SIG-M5 (cell line): ENCODE measurements around the gene CTDP1.

Experiments used
- DNase-seq: peaks from one replicate; lab custom pipeline; 2025; lab: John Stamatoyannopoulos, UW

The CTDP1 gene

DNA sequence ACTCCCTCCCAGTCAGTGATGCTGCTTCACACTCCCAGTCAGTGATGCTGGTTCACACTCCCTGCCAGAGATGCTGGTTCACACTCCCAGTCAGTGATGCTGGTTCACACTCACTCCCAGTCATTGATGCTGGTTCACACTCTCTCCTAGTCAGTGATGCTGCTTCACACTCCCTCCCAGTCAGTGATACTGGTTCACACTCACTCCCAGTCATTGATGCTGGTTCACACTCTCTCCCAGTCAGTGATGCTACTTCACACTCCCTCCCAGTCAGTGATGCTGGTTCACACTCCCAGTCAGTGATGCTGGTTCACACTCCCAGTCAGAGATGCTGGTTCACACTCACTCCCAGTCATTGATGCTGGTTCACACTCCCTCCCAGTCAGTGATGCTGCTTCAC is 83.8 kb downstream of the CTDP1 start:
- no peak for DNase-seq

DNA sequence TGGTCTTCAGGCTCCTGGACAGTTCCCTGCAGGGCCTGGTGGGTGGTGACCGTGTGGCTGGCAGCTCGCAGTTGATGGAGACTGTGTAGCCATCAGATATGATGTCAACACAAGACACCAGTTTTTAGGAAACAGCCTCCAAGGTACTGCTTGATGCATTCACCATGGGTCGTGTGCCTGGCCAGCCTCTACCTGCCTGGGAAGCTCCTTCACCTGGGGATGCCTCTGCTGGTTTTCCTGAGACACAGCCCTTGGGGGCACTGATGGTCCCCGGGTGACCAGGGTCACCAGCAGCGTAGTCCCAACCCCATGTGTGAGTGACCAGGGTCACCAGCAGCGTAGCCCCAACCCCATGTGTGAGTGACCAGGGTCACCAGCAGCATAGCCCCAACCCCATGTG is 84.5 kb downstream of the CTDP1 start:
- no peak for DNase-seq

DNA sequence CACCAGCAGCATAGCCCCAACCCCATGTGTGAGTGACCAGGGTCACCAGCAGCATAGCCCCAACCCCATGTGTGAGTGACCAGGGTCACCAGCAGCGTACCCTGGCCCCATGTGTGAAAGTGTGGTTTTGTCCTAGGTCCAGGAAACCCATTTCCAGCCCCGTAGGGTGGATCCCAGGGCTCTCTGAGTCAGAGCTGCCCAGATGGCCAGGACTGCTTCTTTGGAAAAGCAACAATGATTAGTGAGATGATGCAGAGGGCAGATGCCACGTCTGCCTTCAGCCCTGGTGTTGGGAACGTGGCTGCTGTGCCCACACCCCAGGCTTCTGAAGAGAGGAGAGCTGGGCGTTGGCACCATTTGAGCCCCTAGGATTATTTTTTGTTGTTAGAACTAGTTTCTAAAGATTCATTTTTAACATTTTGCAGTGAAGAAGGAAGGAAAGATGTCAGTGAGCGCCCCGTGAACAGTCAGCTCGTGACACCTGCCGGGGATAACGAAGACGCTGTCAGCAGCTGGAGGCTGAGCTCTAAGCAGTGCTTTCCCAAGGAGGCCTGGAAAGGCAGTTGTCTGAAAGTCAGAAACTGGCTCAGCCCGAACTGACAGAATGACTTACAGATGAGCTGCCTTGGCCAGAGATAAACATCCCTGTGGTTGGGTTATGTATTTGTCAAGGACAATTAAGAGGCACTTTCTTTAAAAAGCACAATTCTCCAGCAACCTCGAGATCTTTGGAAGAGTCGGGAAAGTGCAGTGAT is 86.1 kb downstream of the CTDP1 start:
- no peak for DNase-seq

DNA sequence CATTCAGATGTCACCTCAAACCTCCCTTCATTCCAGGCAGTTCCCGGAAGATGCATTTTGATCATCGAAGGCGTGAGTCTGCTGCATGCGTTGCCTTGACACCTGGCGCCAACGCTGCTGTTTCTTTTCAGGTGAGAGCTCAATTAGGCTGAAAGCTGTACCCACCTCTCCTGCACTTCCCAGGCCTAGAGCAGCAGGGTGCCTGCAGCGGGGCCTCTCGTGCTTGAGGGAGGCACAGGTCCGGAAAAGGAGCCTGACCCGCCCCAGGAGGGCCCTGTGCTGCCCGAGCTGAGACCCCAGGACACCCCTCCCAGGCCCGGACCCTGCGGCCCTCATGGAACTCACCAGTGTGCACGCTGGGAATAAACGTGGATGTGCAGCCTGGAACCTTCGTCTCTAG is 86.7 kb downstream of the CTDP1 start:
- DNase-seq: no peak

DNA sequence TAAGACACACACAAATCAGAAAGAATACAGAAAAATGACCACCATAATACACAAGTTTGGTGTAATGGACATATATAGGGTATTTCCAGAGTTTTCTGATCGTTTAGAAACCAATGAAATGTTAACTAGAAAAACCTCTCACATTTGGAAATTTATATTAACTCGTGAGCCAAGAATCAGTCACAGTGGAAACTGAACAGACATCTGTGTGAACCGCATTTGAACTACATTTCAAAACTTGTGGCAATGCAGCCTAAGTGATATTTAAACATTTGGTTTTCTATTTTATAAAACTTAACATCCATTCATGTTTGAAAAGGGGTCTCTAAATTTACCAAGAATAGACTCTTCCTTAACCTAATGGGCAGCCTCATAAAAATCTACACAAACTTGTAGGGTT is 89.1 kb downstream of the CTDP1 start:
- no peak for DNase-seq

DNA sequence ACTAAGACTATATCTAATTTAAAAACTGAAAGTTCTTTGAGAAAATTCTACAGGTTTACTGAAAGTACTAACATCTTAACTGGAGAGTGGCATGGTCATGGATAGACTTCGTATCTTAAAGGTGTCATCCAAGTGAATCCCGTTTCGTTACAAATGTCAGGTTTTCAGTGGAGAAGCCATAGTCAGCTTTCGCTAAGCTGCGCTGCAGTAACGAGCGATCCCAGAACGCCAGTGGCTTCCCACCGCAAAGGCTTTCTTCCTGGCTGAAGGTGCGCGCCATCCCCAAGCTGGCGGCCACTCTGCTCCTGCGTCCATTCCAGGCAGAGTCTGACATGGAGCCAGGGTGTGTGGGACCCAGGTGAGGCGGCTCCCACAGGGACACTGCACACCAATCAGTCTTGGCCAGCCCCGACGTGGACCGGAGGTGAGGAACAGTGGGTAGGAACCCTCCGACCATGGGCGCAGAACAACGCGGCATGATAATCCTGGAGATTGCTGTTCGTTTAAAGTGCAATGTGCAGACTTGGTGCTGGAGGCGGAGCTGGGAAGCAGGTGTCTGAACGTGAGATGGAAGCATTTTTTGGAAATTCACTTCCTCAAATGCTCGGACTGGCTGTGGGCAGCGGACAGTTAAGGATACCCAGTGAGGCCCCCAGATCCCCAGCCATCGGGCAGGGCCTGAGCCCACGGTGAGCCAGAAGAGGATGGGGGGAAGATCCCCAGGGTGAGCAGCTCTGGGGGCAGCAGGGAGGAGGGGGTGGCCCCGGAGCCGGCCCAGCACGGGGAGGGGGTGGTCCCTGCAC is 90.3 kb downstream of the CTDP1 start:
- no peak for DNase-seq

DNA sequence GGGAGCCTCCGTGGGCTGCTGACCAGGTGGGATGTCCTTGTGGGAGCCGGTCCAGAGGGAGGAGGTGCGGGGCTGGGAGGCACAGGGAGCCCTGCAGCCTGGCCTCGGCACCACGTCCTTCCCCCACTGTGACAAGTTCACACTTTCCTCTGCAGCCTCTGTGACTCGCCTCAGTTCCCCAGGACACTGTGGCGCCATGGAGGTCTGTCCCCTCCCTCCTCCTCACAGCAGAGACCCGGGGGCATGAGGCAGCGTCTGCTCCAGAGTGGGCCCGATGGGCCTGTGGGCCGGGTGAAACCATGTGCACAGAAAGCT is 90.9 kb downstream of the CTDP1 start:
- DNase-seq: no peak

DNA sequence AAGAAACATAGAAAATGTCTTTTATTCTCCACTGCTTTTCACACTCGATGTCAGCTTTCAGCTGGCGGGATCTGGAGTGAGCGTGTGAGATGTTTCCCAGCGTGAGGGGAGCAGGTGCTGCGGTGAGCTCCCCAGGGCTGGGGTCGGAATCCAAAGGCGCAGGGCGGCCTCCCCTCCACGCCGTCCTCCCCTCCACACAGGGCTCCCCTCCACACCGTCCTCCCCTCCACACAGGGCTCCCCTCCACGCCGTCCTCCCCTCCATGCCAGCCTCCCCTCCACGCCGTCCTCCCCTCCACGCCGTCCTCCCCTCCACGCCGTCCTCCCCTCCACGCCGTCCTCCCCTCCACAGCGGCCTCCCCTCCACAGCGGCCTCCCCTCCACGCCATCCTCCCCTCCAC is 91.2 kb downstream of the CTDP1 start:
- DNase-seq: no peak

DNA sequence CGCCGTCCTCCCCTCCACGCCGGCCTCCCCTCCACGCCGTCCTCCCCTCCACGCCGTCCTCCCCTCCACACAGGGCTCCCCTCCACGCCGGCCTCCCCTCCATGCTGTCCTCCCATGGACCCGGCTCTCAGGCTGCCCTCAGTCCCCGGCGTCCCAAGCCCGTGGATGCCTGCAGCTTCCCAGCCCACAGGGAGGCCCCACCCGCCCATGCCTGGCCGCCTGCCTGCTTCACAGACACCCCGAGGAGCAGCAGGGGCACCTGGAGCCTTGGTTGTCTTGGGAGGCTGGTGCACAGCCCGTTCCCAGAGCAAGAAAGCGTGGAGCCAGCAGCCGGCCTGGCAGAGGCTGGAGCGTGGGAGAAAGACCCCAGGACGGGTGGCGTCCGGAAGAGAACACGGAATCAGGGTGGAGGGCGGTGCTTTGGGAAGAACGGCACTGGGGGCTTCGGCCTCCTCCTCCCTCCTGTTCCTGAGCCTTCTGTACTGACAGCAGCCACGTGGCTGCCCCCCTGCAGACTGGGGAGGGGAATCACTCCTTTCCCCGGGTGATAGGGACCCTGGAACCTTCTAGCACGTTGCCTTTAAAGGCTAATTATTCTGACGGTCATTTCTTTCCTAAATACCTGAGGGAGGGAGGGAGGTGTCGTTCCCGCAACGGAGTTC is 92.0 kb downstream of the CTDP1 start:
- DNase-seq: no peak

DNA sequence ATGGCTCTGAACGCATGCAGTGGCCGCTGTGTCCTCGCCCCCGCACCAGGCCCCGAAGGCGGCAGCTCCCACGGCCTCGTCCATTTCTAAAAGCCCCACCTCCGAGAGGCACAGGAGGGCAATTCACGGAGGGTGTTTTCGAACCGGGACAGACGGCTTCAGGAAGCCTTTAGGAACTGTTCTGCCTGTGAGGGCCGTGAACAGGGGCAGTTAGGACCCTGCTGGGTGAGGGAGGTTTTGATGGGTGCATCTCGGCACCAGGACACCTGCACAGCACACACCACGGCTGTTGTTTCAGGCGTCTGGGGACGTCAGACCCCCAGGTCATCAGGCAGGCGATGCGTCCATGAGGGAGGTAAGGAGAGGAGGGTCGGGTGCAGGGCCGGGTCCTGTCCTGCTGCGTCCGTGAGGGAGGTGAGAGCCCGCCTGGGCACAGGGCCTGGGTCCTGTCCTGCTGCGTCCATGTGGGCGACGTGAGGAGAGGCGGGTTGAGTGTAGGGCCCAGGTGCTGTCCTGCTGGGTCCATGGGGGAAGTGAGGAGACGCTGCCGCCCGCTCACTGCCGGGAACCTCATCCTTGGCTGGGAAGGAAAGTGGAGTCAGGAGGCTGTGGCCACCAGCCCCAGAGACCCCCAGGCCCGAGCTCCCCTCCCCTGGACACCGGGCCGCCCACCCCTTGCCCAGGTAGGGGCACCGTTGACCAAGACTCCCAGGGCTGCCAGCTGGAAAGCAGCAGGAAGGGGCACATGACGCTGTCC is 92.7 kb downstream of the CTDP1 start:
- no peak for DNase-seq

DNA sequence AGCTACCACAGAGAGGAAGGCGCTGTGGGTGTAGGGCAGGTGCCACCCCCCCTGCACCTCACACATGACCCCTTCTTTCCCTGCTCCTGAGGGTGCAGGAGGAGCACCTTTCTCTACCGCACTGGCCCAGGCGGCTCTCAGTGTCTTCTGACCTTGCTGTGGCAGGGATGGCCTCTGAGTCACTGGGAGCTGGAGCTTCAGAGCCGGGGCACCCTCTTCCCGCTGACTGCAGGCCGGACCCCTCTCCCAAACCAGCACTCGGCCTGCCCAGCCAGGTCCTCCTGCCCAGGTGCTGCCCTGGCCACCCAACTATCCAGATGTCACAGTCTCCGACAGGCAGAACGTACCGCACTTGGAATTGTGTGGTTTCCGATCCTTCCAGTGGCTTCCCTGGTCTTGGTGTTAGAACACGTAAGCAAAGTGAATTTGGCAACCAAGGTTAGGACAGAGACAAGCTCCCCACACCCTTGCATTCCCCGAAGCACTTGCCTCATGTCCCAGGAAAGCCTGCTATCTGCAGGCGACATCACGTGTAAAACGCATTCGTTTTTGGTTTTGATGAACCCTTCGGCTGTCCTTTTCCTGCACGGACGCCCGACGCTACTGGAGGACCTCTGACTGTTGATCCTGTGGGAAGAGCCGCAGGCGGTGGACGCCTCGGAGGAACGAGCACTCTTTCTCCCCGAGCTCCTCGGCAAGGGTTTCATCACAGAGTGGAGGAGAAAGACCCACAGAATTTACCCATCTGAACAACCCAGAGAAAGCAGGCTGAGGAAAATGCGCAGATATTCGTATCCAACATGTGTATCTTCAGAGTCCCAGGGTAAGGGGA is 93.5 kb downstream of the CTDP1 start:
- DNase-seq: no peak

DNA sequence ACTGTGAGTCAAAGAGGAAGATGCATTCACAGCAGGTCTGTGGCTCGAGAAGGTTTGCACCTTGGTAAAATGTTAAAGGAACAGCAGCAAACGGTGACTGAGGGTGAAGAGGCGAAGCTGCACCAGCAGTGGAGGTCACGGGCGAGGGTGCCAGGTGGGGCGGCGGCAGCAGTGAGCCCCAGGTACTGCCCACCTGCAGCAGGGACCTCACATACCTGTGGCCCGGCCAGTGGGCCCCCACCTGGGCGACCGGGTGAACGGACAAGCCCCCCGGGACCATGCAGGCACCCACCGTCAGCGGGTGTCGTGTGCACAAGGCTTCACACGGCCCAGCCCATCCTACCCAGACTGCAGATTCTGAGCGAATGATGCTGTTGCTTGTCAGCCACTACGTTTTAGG is 94.5 kb downstream of the CTDP1 start:
- no peak for DNase-seq

DNA sequence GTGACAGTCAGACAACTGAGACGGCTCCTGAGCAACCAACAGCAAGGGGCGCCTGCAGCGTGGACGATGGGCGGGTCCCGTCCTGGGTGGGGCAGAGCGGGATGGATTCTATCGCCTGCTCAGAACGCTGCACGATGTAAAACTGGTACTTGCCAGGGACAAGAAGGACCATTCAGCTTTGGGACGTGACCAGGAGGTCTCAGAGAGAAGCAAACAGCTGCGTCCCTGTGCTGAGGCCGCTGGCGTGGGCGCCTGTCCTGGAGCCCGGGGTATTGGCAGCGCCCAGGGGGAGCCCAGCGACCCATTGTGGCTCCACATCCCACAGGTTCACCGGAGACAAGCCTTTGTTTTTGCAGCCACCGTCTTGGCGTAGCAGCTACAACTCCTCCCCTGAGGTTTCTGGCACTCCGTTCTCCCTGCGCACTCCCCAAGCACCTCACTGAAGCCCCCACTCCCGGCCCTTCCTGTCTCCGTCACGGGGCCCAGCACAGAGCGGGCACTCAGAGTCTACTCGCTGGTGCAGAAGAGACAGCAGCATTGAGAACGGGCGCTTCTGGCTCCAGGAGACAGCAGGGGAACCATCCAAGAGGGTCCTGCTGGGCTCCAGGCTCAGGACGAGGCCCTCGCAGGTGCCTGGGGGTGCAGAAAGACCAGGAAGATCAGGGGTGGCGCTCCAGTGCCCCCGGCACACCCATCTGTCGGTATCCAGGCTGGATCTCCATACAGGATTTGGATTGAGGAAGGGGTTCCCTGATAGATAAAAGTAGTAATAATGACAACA is 96.0 kb downstream of the CTDP1 start:
- no peak for DNase-seq

DNA sequence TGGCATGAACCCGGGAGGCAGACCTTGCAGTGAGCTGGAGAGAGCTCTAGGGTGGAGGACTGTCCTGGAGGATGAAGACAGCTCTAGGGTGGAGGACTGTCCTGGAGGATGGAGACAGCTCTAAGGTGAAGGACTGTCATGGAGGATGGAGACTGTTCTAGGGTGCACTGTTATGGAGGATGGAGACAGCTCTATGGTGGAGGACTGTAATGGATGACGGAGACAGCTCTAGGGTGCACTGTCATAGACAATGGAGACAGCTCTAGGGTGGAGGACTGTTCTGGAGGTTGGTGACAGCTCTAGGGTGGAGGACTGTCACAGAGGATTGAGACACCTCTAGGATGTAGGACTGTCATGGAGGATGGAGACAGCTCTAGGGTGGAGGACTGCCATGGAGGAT is 97.1 kb downstream of the CTDP1 start:
- no peak for DNase-seq

DNA sequence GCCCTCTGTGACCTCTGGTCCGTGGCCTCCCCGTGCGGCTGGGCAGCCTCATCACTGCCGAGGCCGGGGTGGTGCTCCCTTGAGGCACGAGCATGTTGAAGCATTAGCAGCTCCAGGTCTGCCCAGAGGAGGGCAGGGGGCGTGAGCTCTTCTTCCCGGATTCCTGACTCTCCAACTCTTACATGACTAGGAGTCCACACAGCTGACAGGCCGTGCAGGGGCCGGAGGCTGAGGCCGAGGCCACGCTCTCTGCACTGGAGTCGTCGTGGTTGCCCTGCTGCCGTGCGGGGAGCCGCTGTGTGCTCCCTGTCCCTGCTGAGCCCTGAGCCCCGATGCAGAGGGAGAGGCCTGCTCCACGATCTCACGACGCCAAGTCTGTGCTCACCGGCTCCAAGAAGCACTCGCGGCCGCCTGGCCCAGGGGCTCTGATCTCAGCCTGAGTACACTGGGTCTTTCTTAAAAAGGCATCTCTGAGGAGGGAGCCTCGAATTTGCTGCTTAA is 98.7 kb downstream of the CTDP1 start:
- DNase-seq: no peak

DNA sequence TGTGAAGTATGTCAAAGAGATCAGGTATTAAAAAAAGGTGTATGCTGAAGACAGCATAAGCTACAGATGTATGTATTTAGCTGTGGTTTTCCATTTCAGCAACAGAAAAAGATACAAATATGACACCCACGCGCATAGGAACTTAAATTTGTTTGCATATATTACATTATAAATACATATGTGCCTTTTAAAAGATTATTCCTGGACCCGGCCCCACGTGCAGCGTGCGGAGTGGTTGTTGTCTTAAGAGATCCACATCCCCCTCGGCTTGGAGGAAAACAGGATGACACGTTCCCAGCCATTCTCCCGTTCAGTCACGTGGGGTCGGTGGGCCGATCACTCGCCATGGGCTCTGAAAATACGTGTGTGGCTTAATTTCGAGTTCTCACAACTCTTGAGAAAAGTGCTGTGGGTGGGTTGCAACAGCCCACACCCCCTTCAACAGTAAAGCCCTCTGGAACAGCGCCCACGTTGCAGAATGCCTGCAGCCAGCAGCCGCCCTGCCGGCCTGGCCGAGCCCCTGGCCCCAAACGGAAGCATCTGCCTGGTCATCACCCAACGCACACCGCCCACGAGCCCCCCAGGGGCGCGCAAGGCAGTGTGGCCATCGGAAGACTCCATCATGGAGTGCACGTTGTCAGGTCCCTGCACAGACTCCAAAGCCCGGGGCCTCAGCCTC is 99.6 kb downstream of the CTDP1 start:
- DNase-seq: no peak

DNA sequence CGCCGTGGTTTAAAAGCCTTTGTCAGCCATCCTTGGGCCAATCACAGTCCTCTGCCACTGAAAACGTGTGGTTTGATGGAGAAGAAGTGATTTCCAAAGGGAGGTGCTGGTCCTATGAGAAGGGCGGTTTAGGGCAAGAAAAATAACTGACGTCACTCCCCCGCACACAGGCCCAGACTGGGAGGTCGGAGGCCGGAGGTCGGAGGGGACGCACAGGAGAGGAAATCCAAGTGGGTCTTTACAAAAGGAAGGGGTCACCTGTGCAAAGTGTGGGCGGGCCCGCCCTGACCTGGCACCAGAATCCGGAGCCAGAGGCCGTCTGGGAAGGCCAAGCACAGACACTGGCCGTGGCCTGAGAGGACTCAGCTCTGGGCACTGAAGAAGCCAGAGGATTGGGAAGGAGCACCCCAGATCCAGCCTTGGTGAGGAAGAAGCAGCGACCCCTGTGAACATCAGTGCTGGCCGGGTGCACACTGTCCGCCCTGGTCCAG is 100.1 kb downstream of the CTDP1 start:
- DNase-seq: no peak

DNA sequence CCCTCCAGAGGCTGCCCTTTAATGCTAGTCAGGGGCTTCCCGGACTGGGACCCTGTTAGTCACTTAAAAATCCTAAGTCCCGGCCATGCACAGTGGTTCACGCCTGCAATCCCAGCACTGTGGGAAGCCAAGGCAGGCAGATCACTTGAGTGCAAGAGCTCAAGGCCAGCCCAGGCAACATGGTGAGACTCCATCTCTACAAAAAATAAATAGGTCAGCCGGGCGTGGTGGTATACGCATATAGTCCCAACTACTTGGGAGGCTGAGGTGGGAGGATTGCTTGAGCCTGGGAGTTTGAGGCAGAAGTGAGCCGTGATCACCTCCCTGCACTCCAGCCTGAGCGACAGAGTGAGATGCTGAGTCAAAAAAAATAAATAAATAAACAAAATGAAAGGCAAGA is 100.9 kb downstream of the CTDP1 start:
- no peak for DNase-seq

DNA sequence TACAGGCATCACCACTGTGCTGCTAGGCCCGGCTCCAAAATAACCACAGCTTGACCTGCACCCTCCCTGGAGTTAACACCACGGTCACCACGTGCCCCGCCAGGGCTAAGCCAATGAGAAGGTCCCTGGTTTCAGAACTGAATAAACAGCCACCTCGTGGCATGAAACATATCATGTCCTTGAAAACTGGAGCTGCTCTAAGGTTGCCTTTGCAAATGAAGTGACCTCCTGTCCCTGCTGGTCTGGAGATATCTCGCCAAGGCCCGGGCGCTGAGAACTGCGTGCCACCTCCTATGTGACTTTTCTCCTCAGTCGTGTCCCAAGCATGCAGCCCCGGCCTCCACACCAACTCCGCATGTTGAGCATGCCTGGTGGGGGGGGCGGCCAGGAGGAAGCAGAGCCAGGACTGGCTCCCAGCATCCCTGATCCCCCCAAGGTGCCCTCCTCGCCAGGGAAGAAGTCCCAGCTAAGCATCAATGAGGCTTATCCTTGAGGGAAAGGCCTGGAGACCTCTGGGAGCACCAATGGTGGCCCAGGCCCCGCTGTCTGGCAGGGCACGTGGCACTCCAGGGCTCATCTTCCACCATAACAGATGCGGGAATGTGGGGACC is 101.8 kb downstream of the CTDP1 start:
- DNase-seq: no peak
